GM19324 (cell line): ENCODE data around the gene C1orf198.

ENCODE experiments used
- ATAC-seq: cut with Tn5 transposase; IDR thresholded peaks from one replicate; pipeline ENCODE4 v1.9.1; 2021; ENCODE audit warnings: mild to moderate bottlenecking, moderate library complexity; ENCODE audit not compliant: unreplicated experiment, low FRiP score

The C1orf198 gene

GRCh38 chr1:230867903-230868735 lies at the start of gene C1orf198:
Gene C1orf198, minus strand, starts transcription at chr1:230868521. Its CDS starts 9 bp downstream, at chr1:230868512.
- ATAC-seq = peak; percentile 77

GRCh38 chr1:230917284-230918135 lies 49.2 kb upstream of the C1orf198 start:
- ATAC-seq = peak; percentile 42

GRCh38 chr1:230916587-230917283 lies 48.4 kb upstream of the C1orf198 start:
- no peak for ATAC-seq

- ATAC-seq = no peak
These were observed 46.8 kb upstream of the C1orf198 start for GRCh38 chr1:230915078-230915477.

- no peak for ATAC-seq
These were observed 45.2 kb upstream of the C1orf198 start for GRCh38 chr1:230913496-230913895.

GRCh38 chr1:230910755-230911117 lies 42.4 kb upstream of the C1orf198 start:
- no peak for ATAC-seq

- ATAC-seq = no peak
These were observed 41.8 kb upstream of the C1orf198 start for GRCh38 chr1:230909974-230910754.

- no peak for ATAC-seq
These were observed 39.3 kb upstream of the C1orf198 start for GRCh38 chr1:230907472-230908205.

- ATAC-seq = no peak
These were observed 37.9 kb upstream of the C1orf198 start for GRCh38 chr1:230906226-230906625.

GRCh38 chr1:230905733-230906132 lies 37.4 kb upstream of the C1orf198 start:
- ATAC-seq = no peak

- no peak for ATAC-seq
These were observed 34.1 kb upstream of the C1orf198 start for GRCh38 chr1:230902349-230902923.

GRCh38 chr1:230901671-230902070 lies 33.4 kb upstream of the C1orf198 start:
- ATAC-seq = no peak

- ATAC-seq = no peak
These were observed 32.7 kb upstream of the C1orf198 start for GRCh38 chr1:230900984-230901383.

- no peak for ATAC-seq
These were observed 31.5 kb upstream of the C1orf198 start for GRCh38 chr1:230899841-230900251.

GRCh38 chr1:230898748-230899147 lies 30.4 kb upstream of the C1orf198 start:
- no peak for ATAC-seq

GRCh38 chr1:230898144-230898543 lies 29.8 kb upstream of the C1orf198 start:
- no peak for ATAC-seq

- ATAC-seq = no peak
These were observed 28.5 kb upstream of the C1orf198 start for GRCh38 chr1:230896779-230897178.

GRCh38 chr1:230895452-230895851 lies 27.1 kb upstream of the C1orf198 start:
- ATAC-seq = no peak

GRCh38 chr1:230894664-230895063 lies 26.3 kb upstream of the C1orf198 start:
- ATAC-seq = no peak
